HG03354 (cell line): Measurements from ENCODE around the gene AMBRA1.

Experiments
- ATAC-seq: cut with Tn5 transposase; IDR thresholded peaks from one replicate; pipeline ENCODE4 v1.9.1; 2021; ENCODE audit warnings: mild to moderate bottlenecking; ENCODE audit not compliant: unreplicated experiment, poor library complexity, severe bottlenecking

Gene AMBRA1

DNA sequence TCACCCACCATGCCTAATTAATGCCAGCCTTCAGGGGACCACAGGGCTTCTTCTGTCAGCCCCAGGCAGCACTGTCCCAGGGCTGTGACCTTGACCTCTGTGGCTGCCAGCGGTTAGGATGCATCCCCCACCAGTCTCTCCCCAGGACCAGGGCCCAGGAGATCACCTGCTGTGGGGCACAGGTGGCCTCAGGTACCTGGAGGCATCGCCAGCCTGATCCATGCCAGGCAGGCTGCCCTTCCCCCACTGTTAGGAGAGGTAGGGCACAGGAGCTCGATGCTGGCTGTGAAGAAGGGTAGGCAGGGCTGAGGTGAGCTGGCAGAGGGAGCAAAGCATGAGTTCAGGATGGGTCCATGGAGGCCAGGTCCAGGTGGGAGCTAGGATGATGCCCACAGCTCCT lies 229.0 kb downstream of the AMBRA1 start:
- no peak for ATAC-seq

- ATAC-seq, result no peak
These were observed 229.8 kb downstream of the AMBRA1 start for GRCh38 chr11:46364056-46364455.

- ATAC-seq, result no peak
These were observed 230.3 kb downstream of the AMBRA1 start for GRCh38 chr11:46363455-46364005.

DNA sequence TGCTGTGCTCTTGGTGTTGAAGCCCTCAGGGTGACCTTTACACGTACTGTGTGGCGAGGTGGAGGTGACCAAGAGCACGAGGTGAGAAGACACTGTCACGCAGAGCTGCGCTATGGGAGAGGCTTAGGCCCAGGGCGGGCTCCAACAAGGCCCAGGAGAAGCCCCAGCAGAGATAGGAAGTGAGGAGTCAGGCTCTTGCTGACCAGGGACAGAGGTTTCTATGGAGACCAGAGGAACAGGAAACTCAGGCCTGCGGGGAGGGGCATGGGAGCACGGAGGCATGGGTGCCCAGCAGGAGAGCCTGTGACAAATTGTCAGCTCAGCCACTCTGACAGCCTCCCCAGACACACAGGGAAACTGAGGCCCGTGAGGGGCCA lies 230.8 kb downstream of the AMBRA1 start:
- ATAC-seq, result no peak

- no peak for ATAC-seq
These were observed 231.4 kb downstream of the AMBRA1 start for GRCh38 chr11:46362156-46363030.

- peak; percentile 93 for ATAC-seq
These were observed 232.3 kb downstream of the AMBRA1 start for GRCh38 chr11:46361283-46362155.

DNA sequence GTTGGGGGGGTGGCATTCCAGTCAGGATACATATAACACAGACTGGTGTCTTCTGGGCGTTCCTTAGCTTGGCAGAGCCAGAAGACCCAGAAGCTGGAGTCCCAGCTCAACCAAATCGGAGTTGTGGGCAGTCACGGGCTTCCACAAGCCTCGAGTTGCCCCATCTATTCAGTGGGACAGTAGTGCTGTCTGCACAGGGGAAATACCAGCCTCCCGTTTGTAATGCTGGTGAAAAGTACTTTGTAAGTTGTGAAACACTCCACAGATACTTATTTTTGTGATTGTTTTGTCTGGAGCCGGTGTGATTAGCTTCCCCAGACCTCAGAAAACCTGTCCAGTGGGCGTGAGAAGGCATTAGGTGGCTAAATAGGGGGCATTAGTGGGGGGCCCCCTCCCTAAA lies 232.9 kb downstream of the AMBRA1 start:
- ATAC-seq, result peak; percentile 20

DNA sequence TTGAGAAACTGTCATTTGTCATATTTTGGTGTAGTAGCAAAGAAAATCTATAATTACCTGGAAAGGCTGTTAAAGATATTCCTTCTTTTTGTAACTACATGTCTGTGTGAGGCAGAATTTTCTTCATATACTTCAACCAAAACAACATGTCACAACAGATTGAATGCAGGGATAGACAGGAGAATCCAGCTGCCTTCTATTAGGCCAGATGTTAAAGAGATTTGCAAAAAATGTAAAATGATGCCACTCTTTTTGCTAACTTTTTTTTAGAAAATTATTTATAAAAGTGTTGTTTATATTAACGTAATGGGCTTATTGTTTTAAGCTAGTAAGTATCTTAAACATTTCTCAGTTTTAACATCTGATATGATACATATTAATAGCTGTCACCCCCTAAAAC lies 233.9 kb downstream of the AMBRA1 start:
- no peak for ATAC-seq

DNA sequence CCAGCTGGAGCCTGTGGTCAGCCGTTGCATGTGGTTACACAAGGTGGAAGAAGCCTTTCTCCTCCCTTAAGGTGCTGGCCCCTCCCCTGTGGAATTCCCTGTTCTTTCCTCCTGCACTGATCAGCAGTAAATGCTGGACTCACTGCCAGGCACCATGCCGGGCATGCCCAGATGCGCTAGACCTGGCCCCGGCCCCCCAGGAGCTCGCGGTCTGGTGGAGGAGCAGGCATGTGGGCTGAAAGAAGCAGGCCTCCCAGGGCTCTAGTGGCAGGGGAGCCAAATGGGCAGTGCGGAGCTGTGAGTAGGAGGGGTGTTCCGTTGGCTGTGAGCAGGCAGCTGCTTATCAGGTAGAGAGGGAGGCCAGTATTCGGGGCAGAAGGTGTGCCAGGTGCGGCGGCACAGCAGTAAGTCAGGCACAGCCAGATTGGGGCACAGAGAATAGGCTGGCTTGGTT lies 236.3 kb downstream of the AMBRA1 start:
- ATAC-seq, result no peak

DNA sequence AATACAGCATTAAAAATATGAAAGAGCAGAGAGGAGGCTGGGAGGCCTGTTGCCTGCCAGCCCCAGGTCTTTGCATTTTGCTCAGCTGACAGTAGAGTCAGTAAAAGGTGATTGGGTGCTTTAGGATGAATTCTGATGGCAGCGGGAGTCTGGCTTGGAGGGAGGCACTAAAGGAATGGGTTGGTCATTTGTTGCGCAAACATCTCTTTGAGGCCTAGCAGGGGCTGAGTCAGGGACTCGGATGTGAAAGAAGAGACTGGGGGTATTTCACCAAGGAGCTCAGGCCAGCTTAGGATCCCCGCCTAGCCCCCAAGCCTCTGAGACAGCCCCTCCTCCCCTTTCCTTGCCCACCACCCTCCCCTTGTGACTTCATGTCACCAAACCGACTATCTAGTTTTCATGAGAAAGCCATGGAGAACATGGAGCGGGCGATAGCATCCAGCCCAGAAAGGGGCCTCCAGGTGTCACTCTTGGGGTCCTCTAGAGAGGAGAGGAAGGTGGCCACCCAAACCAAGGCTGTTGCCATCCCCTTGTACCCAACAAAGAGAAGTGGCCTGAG lies 236.8 kb downstream of the AMBRA1 start:
- no peak for ATAC-seq

- ATAC-seq, result no peak
These were observed 240.1 kb downstream of the AMBRA1 start for GRCh38 chr11:46353698-46354097.

DNA sequence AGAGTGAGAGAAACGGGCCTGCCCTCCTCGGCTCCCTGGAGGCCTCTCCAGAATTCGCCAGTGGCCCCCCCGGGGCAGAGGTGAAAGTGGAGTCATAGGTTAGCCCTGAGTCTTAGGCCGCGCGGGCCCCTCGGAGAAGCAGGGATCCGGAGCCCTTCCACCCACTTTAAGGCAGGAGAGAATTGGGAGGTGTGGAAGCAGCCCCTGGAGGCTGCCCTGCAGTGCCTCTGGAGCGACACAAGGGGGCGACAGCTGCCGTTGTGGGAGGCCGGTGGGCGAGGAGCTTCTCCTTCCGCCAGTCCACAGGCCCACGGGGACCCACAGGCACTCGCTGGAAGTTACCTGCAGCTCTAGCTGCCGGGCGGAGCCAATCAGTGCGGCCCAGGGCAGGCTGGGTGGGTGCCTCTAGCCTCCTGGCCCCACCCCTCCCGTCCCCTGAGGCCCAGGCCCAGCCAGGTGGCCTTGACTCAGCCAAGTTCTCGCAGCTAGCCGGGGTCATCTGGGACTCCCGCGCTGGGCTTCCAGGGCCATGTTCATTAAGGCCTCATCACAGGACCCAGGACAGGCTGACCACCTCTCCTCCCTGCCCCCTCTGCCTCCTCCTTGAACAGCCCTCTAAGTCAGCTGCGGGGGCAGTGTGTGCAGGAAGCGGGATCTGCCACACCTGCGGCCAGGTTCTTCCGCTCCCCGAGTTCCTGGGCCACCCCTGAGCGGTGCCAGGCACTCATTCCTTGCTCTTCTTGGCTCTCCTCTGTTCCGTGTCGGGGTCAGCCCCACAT lies 241.6 kb downstream of the AMBRA1 start:
- no peak for ATAC-seq

DNA sequence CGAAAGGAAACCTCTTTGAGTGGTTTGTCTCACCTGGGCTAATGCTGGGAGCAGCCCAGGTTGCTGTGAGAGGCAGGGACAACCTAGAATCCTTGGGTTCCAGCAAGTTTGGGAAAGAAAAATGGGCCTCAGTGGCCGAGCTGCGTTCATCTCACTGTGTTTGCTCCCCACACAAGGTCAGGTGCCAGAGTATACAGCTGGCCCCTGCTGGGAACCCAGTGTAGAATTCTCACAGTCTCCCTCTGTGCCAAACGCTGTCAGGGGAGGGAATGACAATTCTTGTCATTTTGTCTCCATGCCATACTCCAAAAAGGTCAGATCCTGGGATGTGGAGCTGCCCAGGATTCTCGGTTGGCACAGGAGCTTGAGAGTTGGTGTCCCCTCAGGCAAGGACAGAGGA lies 242.2 kb downstream of the AMBRA1 start:
- ATAC-seq, result no peak

DNA sequence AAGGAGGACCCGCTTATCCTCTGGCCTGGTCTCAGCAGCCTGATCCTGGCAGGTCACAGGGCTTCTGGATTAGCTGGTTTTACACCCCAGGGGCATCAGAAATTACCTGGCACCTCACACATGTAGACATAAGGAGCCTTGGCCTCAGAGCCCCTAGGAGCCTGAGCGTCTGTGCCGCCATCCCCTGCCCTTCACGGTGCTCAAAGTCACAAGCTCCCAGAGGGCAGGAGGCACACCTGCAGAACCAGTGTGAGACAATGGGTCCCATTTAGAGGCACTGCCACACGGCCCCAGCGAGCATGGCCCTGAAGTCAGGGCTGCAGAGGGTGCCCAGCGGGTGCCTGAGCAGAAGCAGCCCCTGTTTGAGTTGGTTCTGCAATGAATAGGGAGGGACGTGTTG lies 242.7 kb downstream of the AMBRA1 start:
- ATAC-seq, result no peak

DNA sequence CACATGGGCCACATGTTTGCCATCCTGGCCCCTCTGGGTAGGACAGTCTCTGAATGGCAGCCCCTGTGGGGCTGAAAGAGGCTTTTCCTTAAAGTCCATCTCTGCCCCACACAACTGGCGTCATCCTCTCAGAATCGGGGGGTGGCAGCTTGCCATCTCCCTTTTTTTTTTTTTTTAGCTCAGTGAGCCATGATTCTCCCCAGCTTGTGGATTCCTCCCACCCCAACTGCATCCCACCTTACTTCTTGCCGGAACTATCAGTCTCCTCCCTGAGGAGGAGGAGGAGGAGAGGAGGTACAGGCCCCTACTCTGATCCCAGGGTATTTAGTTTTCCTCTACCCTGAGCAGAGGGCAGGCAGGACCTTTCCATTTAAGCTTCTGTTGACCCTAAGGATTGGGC lies 243.1 kb downstream of the AMBRA1 start:
- ATAC-seq, result no peak

DNA sequence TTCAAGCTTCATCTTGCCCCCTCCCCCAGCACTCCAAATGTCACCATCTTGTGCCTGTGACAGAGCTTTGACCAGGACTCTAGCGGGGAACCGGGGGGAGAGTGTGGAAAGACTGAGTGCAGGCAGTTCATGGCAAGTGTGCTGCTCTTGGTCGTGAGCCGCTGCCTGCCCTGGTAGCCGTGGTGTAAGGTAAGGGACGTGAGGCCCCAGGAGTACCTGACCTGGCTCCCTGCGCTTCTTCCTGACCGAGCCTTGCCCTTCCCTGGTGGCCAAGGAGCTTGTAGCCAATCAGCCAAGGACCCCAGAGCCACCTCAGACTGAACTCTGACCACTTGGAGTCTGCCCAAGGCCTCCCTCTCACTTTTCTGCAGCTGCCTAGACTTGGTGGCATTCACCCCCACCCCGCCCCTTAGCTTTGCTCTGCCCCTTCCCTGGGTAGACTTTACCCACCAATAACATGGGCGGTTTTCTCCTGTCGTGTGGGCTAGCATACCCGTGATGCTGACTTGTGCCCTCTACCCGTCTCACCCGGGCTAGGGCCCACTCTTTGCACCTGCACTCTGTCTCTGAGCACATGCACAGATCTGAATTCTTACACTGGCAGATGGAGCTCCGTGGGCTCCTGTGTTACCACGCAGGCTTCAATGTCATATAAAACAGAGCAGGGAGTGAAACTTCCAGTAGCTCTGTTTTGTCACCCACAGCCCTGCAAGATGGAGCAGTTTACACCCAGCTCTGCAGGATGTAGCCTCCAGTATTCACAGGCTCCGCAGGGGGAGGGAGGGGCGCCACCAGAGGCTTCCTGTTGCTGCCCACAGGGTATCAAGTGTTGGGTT lies 245.0 kb downstream of the AMBRA1 start:
- ATAC-seq, result no peak

- no peak for ATAC-seq
These were observed 246.0 kb downstream of the AMBRA1 start for GRCh38 chr11:46347637-46348311.
